Tibial nerve (tissue), 3 donors: ENCODE results near the gene PFKFB4.

Source experiments
- CTCF ChIP-seq, 5 experiments: fragments of 200-600 bp in 3 of 5; fragments of 450-650 bp in 2 of 5; sonication (generic) in 3 of 5; IDR thresholded peaks; one replicate each; pipeline ENCODE4 v1.5.1; 2016 to 2019; ENCODE audit warnings: antibody characterized with exemption in 5 of 5, mild to moderate bottlenecking in 3 of 5, moderate library complexity in 2 of 5
- POLR2A ChIP-seq, 2 donors: fragments of 450-650 bp; IDR thresholded peaks; one replicate each; pipeline ENCODE4 v1.6.1; 2017; ENCODE audit warnings: antibody characterized with exemption in 2 of 2, mild to moderate bottlenecking in 2 of 2, moderate library complexity in 2 of 2

- TF ChIP-seq POLR2A (IDR thresholded peaks at IDR 0.05) (no peak), CTCF (IDR thresholded peaks at IDR 0.05) (no peak)
Measured at GRCh38 chr3:48536785-48537184, 19.8 kb downstream of the PFKFB4 start.
